Naive B cell (primary cell): ENCODE data around the gene NPAS3. TPM values are rescaled to one million over a fixed set of nuclear protein-coding genes. Genes with fewer than 3 reads are reported as not detected.

Experiments used
- ATAC-seq, 2 donors: fragments of 150-1000 bp; cut with Tn5 transposase; 2 replicates each; pipeline ENCODE4 v1.10.0; 2021; ENCODE audit warnings: low read depth in 2 of 2, mild to moderate bottlenecking in 2 of 2, moderate library complexity in 2 of 2
- DNase-seq: peaks from one replicate; pipeline ENCODE4 v3.0.0; 2022
- H3K27ac Mint-ChIP-seq, 6 donors: one replicate each; pipeline ENCODE4 v1.8.0; 2020 to 2022; ENCODE audit warnings: mild to moderate bottlenecking in 6 of 6, mixed read lengths in 6 of 6, moderate library complexity in 5 of 6, inconsistent platforms in 2 of 6
- H3K27me3 Mint-ChIP-seq, 3 donors: one replicate each; pipeline ENCODE4 v1.8.0; 2021 to 2022; ENCODE audit warnings: mixed read lengths in 3 of 3, mild to moderate bottlenecking in 1 of 3
- H3K36me3 Mint-ChIP-seq, 2 donors: one replicate each; pipeline ENCODE4 v1.8.0; 2020 to 2022; ENCODE audit warnings: mixed read lengths in 2 of 2, inconsistent platforms in 1 of 2, mild to moderate bottlenecking in 1 of 2
- H3K4me1 Mint-ChIP-seq, 3 donors: one replicate each; pipeline ENCODE4 v1.8.0; 2020 to 2022; ENCODE audit warnings: mixed read lengths in 3 of 3, inconsistent platforms in 1 of 3, mild to moderate bottlenecking in 1 of 3, moderate library complexity in 1 of 3
- H3K4me3 Mint-ChIP-seq, 8 donors: one replicate each; pipeline ENCODE4 v1.8.0; 2020 to 2022; ENCODE audit warnings: mild to moderate bottlenecking in 8 of 8, mixed read lengths in 8 of 8, moderate library complexity in 8 of 8, inconsistent platforms in 2 of 8
- H3K9me3 Mint-ChIP-seq, 7 donors: one replicate each; pipeline ENCODE4 v1.8.0; 2020 to 2022; ENCODE audit warnings: mixed read lengths in 7 of 7, mild to moderate bottlenecking in 5 of 7, inconsistent platforms in 2 of 7, moderate library complexity in 1 of 7
- polyA plus RNA-seq, 6 donors: library from polyadenylated mRNA; unstranded; fragments of 300-500 nt; fragmentation: Illumina TruSeq; gene quantifications; one replicate each; pipeline ENCODE4 v1.2.3, GENCODE V29; 2021; ENCODE audit warnings: low read depth in 6 of 6

The NPAS3 gene
- polyA plus RNA-seq, 6 donors from 2014 or later, result not detected

DNA sequence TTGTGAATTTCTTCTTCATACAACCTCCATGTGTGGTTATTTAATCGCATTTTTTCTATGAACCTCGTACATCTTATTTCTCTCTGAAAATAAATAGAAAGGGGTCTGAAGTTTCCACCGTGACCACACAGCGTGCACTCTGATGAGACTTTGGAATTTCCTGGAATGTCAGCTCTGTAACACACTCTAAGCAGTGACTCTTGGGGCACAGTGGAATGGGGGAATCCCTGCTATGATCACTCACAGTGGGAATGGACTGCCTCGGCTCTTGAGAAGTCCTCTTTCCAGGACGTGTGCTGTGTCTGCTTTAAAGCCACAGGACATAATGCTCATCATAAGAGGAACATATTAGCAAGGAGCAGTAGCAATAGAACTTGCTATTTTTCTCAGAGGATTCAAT, 596.0 kb downstream of the NPAS3 start:
- no peak for DNase-seq
- no peaks in the 10 kb centered on the region for H3K27me3 Mint-ChIP-seq
- H3K4me1 Mint-ChIP-seq, result no peaks in the 10 kb centered on the region
- no peaks in the 10 kb centered on the region for H3K36me3 Mint-ChIP-seq
- no peak for ATAC-seq
- no peak overlapping the region for H3K4me3 Mint-ChIP-seq
- H3K27ac Mint-ChIP-seq, result no peak overlapping the region
- H3K9me3 Mint-ChIP-seq, result peaks cover 0 to 1% (median 0%) of the 10 kb centered on the region in 7 donors

DNA sequence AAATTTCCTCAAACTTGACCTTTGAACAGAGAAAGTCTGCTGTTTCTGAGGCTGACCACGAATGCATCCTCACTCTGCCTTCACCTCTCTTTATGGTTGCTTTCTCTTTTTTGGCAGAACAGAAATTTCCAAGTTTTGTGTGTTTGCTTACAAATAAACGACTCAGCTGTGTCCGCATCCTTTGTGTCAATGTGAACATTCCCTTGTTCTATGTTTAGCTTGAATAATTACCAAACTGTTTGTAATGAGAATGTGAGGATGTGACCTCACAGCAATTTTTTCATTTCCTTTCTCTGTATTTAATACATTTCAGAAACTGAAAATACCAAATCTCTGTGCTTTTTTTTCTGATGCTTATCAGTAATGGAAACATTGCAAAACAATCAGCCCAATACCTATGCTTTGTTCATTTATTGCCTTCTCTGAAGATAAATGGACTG, 601.3 kb downstream of the NPAS3 start:
- Mint-ChIP-seq H3K27ac (no peak overlapping the region), H3K27me3 (no peaks in the 10 kb centered on the region), H3K4me1 (no peaks in the 10 kb centered on the region), H3K4me3 (no peak overlapping the region), H3K9me3 (no peaks in the 10 kb centered on the region), H3K36me3 (no peaks in the 10 kb centered on the region)
- ATAC-seq (no peak), DNase-seq (no peak)

DNA sequence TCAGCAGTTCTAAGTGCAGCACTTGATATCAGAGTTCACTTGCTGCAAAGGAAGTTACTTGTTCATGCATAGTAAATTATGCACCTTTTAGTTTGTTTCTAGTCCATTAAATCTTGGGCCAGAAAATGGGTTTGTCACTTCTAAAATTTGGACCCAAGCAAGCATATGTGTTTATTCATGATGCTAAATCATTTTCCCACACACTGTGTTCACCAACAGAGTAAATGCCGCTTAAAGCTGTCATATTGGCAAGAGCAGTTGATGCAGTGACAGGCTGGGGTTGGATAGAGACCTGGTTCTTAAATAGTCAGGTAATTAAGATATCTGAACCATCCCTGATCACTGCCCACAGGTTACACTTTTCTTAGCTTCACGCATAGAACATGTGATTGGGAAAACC, 602.5 kb downstream of the NPAS3 start:
- H3K4me3 Mint-ChIP-seq, result no peak overlapping the region
- no peaks in the 10 kb centered on the region for H3K4me1 Mint-ChIP-seq

DNA sequence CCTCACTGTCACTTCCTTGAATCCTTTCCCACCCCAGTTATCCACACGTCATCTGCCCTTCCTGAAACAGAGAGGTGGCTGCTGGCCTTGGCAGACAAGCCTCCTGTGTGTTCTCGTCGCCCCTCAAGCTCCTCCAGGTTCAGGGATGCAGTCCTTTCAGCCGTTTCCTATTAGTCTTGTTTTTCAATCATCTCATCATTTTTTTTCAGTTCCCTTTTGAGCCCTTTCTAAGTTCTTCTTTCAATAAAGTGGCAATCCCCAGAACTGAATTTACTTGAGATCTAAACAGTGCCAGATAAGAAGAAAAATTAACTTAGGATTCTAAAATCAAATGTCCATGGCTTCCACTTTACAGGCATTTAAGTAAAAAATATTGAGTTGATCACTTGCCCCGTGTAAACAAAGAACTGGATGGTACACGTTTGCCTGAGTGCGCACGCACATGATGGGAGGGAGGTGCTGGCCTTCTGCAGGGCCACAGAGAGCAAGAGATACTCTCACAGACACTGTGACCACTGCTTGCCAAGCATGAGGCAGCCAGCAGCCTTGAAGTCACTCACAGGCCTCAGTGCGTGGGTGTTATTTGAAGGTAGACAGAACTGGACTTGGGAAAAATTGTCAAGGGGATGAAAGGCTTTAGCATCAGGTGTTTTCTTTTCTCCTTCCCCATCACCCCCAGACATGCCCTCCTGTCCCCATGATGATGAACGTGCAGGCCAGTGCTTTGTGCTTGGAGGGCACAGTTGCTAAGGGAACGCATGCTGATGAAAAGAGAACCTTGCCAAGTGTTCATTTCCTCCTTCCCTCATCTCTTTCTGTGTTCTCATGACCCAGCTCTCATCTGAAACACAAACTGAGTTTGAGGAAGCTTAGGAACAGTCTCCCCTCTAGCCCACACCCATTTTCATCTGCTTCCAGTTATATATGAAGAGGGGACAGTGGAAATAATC, 603.9 kb downstream of the NPAS3 start:
- H3K4me1 Mint-ChIP-seq, result no peaks in the 10 kb centered on the region
- ATAC-seq, result no peak
- H3K9me3 Mint-ChIP-seq, result no peaks in the 10 kb centered on the region
- no peak for DNase-seq
- peak overlapping the region in 1 of 6 donors; percentile 16 for H3K27ac Mint-ChIP-seq
- H3K27me3 Mint-ChIP-seq, result peaks cover 0 to 3% (median 0%) of the 10 kb centered on the region in 3 donors
- H3K4me3 Mint-ChIP-seq, result no peak overlapping the region
- H3K36me3 Mint-ChIP-seq, result no peaks in the 10 kb centered on the region

More for the DNA sequence above, 602.5 kb downstream of the NPAS3 start:
- no peak for DNase-seq
- H3K9me3 Mint-ChIP-seq, result no peaks in the 10 kb centered on the region
- no peak for ATAC-seq
- H3K36me3 Mint-ChIP-seq, result no peaks in the 10 kb centered on the region
- H3K27ac Mint-ChIP-seq, result no peak overlapping the region
- H3K27me3 Mint-ChIP-seq, result no peaks in the 10 kb centered on the region

DNA sequence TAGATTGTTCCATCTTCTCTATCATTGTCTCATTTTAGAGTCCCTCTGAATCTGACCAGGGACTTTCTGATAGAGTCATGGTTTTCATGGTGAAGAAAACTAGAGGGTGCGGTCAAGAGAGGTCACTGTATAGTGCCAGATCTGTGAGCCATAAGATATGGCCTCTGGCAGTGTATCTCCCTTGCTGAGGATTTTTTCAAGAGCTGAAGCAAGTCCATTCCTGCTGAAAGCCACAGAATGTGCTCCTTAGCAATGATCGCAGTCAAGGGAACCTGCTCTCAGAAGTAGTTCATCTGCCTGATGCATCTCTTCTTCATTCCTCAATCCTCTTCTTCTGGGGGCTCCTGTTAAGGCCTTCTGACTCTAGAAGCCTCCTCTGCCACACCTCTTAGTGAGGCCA, 607.0 kb downstream of the NPAS3 start:
- ATAC-seq (no peak), DNase-seq (no peak)
- Mint-ChIP-seq H3K4me3 (peak overlapping the region in 1 of 8 donors; percentile 48), H3K36me3 (no peaks in the 10 kb centered on the region), H3K4me1 (no peaks in the 10 kb centered on the region), H3K27ac (no peak overlapping the region), H3K9me3 (peaks cover 0 to 5% (median 0%) of the 10 kb centered on the region in 7 donors), H3K27me3 (peaks cover 0 to 3% (median 0%) of the 10 kb centered on the region in 3 donors)

DNA sequence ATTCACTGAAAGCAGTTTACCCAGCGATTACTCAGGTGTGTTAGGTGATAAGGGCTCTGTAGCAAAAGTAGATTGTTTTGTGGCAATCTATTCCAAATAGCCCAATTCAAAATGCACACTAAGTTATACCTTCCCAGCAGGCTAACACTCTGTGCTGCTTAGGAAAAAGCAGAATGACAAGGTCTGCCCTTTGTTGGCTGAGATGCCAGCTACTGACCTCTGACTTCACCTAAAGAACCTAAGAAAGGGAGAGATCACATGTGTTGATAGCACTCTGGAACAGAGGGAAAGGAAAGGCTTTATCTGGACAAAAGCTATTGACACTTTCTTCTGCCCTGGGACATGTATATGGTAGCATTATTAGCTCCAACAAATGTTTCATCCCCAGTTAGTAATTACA, 609.9 kb downstream of the NPAS3 start:
- Mint-ChIP-seq H3K9me3 (peaks cover 0 to 5% (median 0%) of the 10 kb centered on the region in 7 donors), H3K36me3 (no peaks in the 10 kb centered on the region), H3K4me3 (no peak overlapping the region), H3K4me1 (no peaks in the 10 kb centered on the region), H3K27me3 (peaks cover 0 to 3% (median 0%) of the 10 kb centered on the region in 3 donors), H3K27ac (no peak overlapping the region)
- ATAC-seq (no peak), DNase-seq (no peak)

DNA sequence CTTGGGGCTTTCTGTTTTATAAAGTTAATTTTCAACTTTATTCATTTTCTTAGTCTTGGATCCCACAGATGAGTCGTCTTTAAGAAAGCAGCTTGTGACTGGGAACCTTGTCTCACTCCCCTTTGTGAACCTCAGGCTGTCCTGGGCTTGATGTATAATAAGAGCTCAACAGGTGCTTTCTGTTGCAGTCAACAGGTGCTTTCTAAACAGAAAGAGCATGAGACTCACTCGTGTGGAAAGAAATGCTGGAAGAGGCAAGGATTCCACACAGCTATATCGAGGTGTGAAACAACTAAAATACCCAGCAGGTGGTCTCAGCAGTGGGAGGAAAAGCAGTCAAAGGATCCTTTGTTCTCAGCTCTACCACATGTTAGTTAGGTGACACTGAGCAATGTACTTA, 613.3 kb downstream of the NPAS3 start:
- DNase-seq (no peak), ATAC-seq (no peak)
- Mint-ChIP-seq H3K4me3 (no peak overlapping the region), H3K27ac (no peak overlapping the region), H3K36me3 (no peaks in the 10 kb centered on the region), H3K27me3 (no peaks in the 10 kb centered on the region), H3K9me3 (peaks cover 0 to 5% (median 0%) of the 10 kb centered on the region in 7 donors), H3K4me1 (no peaks in the 10 kb centered on the region)

DNA sequence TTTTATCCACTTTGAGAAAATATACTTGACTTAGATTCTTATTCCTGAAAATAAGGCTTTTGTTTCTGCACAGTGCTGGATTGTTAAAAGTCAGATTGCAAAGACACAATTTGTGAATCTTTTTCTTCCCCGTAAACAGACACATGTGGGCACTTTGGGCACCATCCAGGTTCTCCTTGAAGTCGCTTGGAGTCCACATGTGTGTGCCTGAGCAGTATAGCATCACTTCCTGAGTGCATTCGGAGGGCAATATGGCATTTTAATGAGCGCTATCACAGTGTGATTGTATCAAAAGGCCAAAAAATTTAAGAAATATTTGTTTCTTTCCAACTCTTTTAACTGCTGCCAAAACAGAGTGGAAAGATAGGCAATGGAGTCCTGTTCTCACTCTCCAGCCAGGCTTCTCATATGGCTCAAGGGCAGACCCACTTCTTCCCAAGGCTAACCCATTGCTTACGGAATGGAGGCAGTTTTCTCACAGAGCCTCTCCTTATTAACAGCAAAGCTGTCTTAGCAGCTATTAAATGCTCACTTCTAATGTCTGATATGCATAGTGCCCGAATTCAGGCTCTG, 615.1 kb downstream of the NPAS3 start:
- no peak overlapping the region for H3K27ac Mint-ChIP-seq
- no peaks in the 10 kb centered on the region for H3K27me3 Mint-ChIP-seq
- DNase-seq, result no peak
- peaks cover 0 to 5% (median 0%) of the 10 kb centered on the region in 7 donors for H3K9me3 Mint-ChIP-seq
- H3K4me3 Mint-ChIP-seq, result no peak overlapping the region
- no peaks in the 10 kb centered on the region for H3K36me3 Mint-ChIP-seq
- ATAC-seq, result no peak
- H3K4me1 Mint-ChIP-seq, result no peaks in the 10 kb centered on the region

DNA sequence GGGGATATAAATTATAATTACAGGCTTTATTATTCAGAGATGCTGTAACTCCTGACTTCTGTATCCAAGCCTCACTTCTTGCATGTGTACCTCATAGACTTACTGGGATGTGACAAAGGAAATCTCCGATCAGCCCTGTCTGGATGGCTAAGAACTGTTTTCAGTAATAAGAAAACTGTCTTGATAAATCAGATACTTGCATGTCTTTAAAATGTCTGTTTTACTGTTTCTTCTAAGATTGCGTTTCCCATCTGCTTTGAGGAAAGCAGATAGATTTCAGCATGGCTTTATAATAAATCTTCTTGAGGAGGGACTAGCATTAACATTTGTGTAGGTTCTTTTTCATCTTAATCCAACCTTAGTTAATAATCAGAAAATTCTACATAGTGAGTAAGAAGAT, 616.3 kb downstream of the NPAS3 start:
- H3K4me1 Mint-ChIP-seq, result no peaks in the 10 kb centered on the region
- H3K27ac Mint-ChIP-seq, result no peak overlapping the region
- no peak overlapping the region for H3K4me3 Mint-ChIP-seq
- peaks cover 0 to 4% (median 0%) of the 10 kb centered on the region in 3 donors for H3K27me3 Mint-ChIP-seq
- peaks cover 0 to under 1% (median 0%) of the 10 kb centered on the region in 7 donors for H3K9me3 Mint-ChIP-seq
- no peak for ATAC-seq
- H3K36me3 Mint-ChIP-seq, result no peaks in the 10 kb centered on the region
- DNase-seq, result no peak

DNA sequence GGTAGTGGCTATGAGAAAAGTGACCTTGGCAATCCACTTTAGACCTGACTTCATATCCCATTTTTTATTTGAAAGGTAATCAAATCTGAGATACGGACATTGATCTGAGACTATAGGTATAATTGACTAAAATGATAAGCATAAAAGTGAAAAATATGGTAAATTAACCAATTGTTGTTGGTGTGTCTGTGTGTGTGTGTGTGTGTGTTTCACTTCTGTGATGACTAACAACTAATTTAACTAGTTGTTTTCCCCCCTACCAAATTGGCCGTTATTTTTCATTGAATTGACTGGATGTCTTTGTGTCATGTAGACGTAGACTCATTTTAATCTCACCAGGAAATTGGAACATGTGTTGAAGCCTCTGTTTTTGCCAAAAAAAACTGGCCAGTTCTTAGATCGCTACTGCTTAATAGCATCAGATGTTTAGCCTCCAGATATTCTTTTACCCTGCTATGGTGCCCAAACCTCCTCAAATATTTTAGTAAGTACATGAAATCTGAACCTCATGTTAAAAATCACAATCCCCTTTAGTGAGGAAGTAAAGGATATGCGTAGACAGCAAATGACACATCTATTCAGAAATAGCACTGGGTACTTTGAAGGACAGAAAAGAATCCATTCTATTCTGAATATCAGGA, 617.2 kb downstream of the NPAS3 start:
- Mint-ChIP-seq H3K4me3 (no peak overlapping the region), H3K4me1 (no peaks in the 10 kb centered on the region), H3K27ac (peak overlapping the region in 1 of 6 donors; percentile 4), H3K27me3 (peaks cover 0 to 4% (median 0%) of the 10 kb centered on the region in 3 donors), H3K36me3 (no peaks in the 10 kb centered on the region), H3K9me3 (no peaks in the 10 kb centered on the region)
- ATAC-seq (no peak), DNase-seq (no peak)

DNA sequence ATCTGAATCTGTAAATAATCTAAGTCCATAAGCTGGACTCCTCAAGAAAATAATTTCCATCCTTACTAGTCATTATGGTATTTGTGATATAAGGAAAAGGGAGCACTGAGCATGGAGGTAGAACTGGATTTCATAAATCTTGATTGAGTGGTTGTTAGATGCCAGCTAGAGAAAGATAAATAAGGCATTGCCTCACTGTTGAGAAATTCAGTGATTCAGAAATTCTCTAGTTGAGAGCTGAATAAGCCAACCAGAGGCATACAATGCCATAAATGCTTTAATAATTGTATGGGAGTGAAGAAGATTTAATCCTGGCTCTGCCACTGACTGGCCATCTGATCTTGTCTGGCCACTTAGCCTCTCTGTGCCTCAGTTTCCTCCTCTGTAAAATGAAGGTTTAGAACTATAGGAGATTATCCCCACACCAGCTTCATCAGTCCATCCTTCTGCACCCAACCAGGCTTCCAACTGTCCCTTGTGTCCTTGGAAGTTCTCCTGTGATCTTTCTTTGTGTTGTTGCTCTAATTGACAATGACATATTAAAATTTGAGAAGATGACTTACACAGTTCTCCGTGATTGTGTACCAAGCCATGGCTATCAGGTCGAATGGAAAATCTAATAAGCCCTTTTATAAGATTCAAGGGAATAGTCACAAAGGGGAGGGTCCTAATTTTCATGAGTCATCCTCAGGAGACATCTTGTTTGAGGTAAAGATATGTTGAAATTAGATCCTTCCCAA, 617.9 kb downstream of the NPAS3 start:
- DNase-seq (no peak), ATAC-seq (no peak)
- Mint-ChIP-seq H3K4me1 (no peaks in the 10 kb centered on the region), H3K36me3 (no peaks in the 10 kb centered on the region), H3K4me3 (no peak overlapping the region), H3K27ac (no peak overlapping the region), H3K27me3 (peaks cover 0 to 4% (median 0%) of the 10 kb centered on the region in 3 donors), H3K9me3 (no peaks in the 10 kb centered on the region)

DNA sequence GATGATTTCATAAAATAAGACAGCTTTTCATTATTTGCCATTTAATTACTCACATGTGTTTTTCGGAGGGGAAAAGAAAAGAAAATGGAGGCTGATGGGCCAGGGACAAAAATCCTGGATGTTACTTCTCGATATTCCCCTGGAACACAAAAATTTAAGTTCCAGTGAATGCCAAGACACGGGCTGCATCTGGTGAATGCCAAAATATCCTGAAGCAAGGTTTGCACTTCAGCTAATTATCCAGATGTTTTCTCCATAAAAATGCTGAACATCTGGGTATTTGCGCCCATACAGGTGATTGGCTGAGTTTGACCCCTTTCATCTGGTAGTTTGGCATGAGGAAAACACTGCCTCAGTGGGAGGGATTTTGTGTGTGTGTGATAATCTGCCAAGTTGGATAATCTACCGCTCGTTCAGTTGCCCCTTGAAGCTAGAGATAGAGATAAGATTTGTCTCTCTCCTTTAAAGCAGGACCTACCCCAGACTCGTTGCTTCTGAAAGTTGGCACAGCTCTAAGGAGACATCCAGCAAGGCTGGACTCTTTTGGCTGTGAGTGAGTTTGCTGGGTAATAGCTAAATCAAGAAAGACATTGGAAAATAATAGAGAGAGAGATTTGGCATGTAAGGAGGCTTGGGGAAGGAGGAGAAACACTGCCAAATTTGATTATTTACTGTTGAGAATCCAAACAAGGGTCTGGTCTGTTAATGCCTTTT, 622.2 kb downstream of the NPAS3 start:
- no peaks in the 10 kb centered on the region for H3K9me3 Mint-ChIP-seq
- H3K4me1 Mint-ChIP-seq, result no peaks in the 10 kb centered on the region
- no peaks in the 10 kb centered on the region for H3K36me3 Mint-ChIP-seq

More for the DNA sequence above, 622.2 kb downstream of the NPAS3 start:
- Mint-ChIP-seq H3K4me3 (no peak overlapping the region), H3K27me3 (peaks cover 0 to 4% (median 0%) of the 10 kb centered on the region in 3 donors), H3K27ac (no peak overlapping the region)
- ATAC-seq, result no peak
- no peak for DNase-seq
